HEK293 (cell line): ENCODE measurements around the gene FIS1.
"Not testable (repeated sequence)": the region's sequence is repeated elsewhere in the genome, so short reads cannot be mapped to it uniquely, and the experiment has no call there.

Source experiments
- CTCF ChIA-PET: fragments of 350-600 bp; formaldehyde crosslinking; extraction: SDS; loops from one replicate; lab custom pipeline; 2021; ENCODE audit warnings: antibody characterized with exemption; lab: Yijun Ruan, JAX
- POLR2A ChIA-PET: fragments of 300-600 bp; formaldehyde crosslinking; extraction: SDS; loops from one replicate; lab custom pipeline; 2020; ENCODE audit warnings: antibody characterized with exemption, inconsistent platforms; lab: Yijun Ruan, JAX
- H3K27ac ChIP-seq: fragments of 200-500 bp; sonication (Bioruptor generic); 2 replicates; pipeline ENCODE4 v1.5.1; 2014; ENCODE audit warnings: low read depth, low read length, control low read depth, inconsistent platforms; ENCODE audit errors: extremely low read depth
- H3K36me3 ChIP-seq, 2 experiments: fragments of 200-500 bp in 1 of 2; sonication (Bioruptor generic) in 1 of 2; 1 replicate in 1 of 2; 2 replicates in 1 of 2; pipeline ENCODE4 v1.5.1; 2014 to 2017; ENCODE audit warnings: inconsistent platforms in 2 of 2, low read length in 2 of 2; ENCODE audit not compliant: control insufficient read depth in 2 of 2, insufficient read depth in 1 of 2
- H3K4me1 ChIP-seq: fragments of 200-500 bp; sonication (Bioruptor generic); 2 replicates; pipeline ENCODE4 v1.5.1; 2014; ENCODE audit warnings: mild to moderate bottlenecking, low read length, inconsistent platforms; ENCODE audit not compliant: control insufficient read depth, insufficient read depth
- H3K4me3 ChIP-seq: 2 replicates; pipeline ENCODE4 v1.5.1; 2011; ENCODE audit warnings: low read depth, mild to moderate bottlenecking, control low read depth, low read length, moderate library complexity
- H3K9me3 ChIP-seq: fragments of 200-500 bp; sonication (Bioruptor generic); 2 replicates; pipeline ENCODE4 v1.5.1; 2014; ENCODE audit warnings: low read depth, low read length, inconsistent platforms; ENCODE audit not compliant: control insufficient read depth, insufficient read depth
- GLIS2 ChIP-seq: fragments of 450-650 bp; formaldehyde crosslinking; IDR thresholded peaks from 2 replicates; pipeline ENCODE4 v1.5.1; 2016; ENCODE audit warnings: missing biosample characterization, missing genetic modification characterization
- KLF10 ChIP-seq: fragments of 450-650 bp; IDR thresholded peaks from 2 replicates; pipeline ENCODE4 v1.5.1; 2018; ENCODE audit warnings: missing biosample characterization, mild to moderate bottlenecking, missing genetic modification characterization
- KLF8 ChIP-seq: fragments of 450-650 bp; formaldehyde crosslinking; IDR thresholded peaks from 2 replicates; pipeline ENCODE4 v1.5.1; 2016; ENCODE audit warnings: missing biosample characterization, missing genetic modification characterization
- SP2 ChIP-seq: fragments of 450-650 bp; formaldehyde crosslinking; IDR thresholded peaks from 2 replicates; pipeline ENCODE4 v1.5.1; 2016; ENCODE audit warnings: missing biosample characterization, missing genetic modification characterization
- ZBTB17 ChIP-seq: fragments of 450-650 bp; formaldehyde crosslinking; IDR thresholded peaks from 2 replicates; pipeline ENCODE4 v1.5.1; 2016; ENCODE audit warnings: missing biosample characterization, missing genetic modification characterization
- ZFHX2 ChIP-seq: fragments of 450-650 bp; formaldehyde crosslinking; conservative IDR thresholded peaks from 2 replicates; pipeline ENCODE4 v1.5.1; 2016; ENCODE audit warnings: missing biosample characterization, missing genetic modification characterization
- ZNF114 ChIP-seq: fragments of 450-650 bp; formaldehyde crosslinking; IDR thresholded peaks from 2 replicates; pipeline ENCODE4 v1.5.0; 2017; ENCODE audit warnings: missing biosample characterization, missing genetic modification characterization
- ZNF133 ChIP-seq: fragments of 450-650 bp; formaldehyde crosslinking; IDR thresholded peaks from 2 replicates; pipeline ENCODE4 v1.5.1; 2016; ENCODE audit warnings: missing biosample characterization, missing genetic modification characterization
- ZNF140 ChIP-seq: fragments of 450-650 bp; formaldehyde crosslinking; IDR thresholded peaks from 2 replicates; pipeline ENCODE4 v1.5.1; 2016; ENCODE audit warnings: missing biosample characterization, missing genetic modification characterization
- ZNF16 ChIP-seq: fragments of 450-650 bp; formaldehyde crosslinking; IDR thresholded peaks from 2 replicates; pipeline ENCODE4 v1.5.1; 2016; ENCODE audit warnings: low read depth, missing biosample characterization, missing genetic modification characterization
- ZNF221 ChIP-seq: fragments of 450-650 bp; formaldehyde crosslinking; IDR thresholded peaks from 2 replicates; pipeline ENCODE4 v1.5.1; 2017; ENCODE audit warnings: missing biosample characterization, missing genetic modification characterization, borderline replicate concordance
- ZNF391 ChIP-seq: fragments of 450-650 bp; formaldehyde crosslinking; IDR thresholded peaks from 2 replicates; pipeline ENCODE4 v1.5.1; 2016; ENCODE audit warnings: low read depth, missing biosample characterization, missing genetic modification characterization, borderline replicate concordance
- ZNF426 ChIP-seq: fragments of 450-650 bp; formaldehyde crosslinking; IDR thresholded peaks from 2 replicates; pipeline ENCODE4 v1.5.1; 2017; ENCODE audit warnings: missing biosample characterization, missing genetic modification characterization, mild to moderate bottlenecking, inconsistent platforms, moderate library complexity
- ZNF473 ChIP-seq: fragments of 450-650 bp; formaldehyde crosslinking; IDR thresholded peaks from 2 replicates; pipeline ENCODE4 v1.5.1; 2017; ENCODE audit warnings: missing biosample characterization, missing genetic modification characterization
- ZNF549 ChIP-seq: fragments of 450-650 bp; IDR thresholded peaks from 2 replicates; pipeline ENCODE4 v1.5.1; 2018; ENCODE audit warnings: missing biosample characterization, missing genetic modification characterization, mild to moderate bottlenecking, inconsistent platforms, moderate library complexity
- ZNF654 ChIP-seq: fragments of 450-650 bp; formaldehyde crosslinking; IDR thresholded peaks from 2 replicates; pipeline ENCODE4 v1.5.1; 2016; ENCODE audit warnings: low read depth, missing biosample characterization, missing genetic modification characterization
- ZNF707 ChIP-seq: fragments of 450-650 bp; formaldehyde crosslinking; IDR thresholded peaks from 2 replicates; pipeline ENCODE4 v1.5.1; 2016; ENCODE audit warnings: missing biosample characterization, missing genetic modification characterization
- ZNF768 ChIP-seq: fragments of 450-650 bp; formaldehyde crosslinking; IDR thresholded peaks from 2 replicates; pipeline ENCODE4 v1.5.1; 2018; ENCODE audit warnings: missing biosample characterization, mild to moderate bottlenecking, missing genetic modification characterization
- ZNF777 ChIP-seq: fragments of 450-650 bp; formaldehyde crosslinking; IDR thresholded peaks from 2 replicates; pipeline ENCODE4 v1.5.1; 2017; ENCODE audit warnings: missing biosample characterization, missing genetic modification characterization, borderline replicate concordance
- ZSCAN23 ChIP-seq: fragments of 450-650 bp; formaldehyde crosslinking; IDR thresholded peaks from 2 replicates; pipeline ENCODE4 v1.5.1; 2016; ENCODE audit warnings: missing biosample characterization, missing genetic modification characterization
- TF ChIP-seq, protein P1 (sequence below): fragments of 450-650 bp; formaldehyde crosslinking; IDR thresholded peaks from 2 replicates; pipeline ENCODE4 v1.5.1; 2016; ENCODE audit warnings: missing biosample characterization, missing genetic modification characterization, borderline replicate concordance
- TF ChIP-seq, protein P2 (sequence below): fragments of 450-650 bp; formaldehyde crosslinking; IDR thresholded peaks from 2 replicates; pipeline ENCODE4 v1.5.1; 2017; ENCODE audit warnings: missing biosample characterization, mild to moderate bottlenecking, missing genetic modification characterization, moderate library complexity
- TF ChIP-seq, protein P3 (sequence below): fragments of 450-650 bp; formaldehyde crosslinking; IDR thresholded peaks from 2 replicates; pipeline ENCODE4 v1.5.1; 2016; ENCODE audit warnings: missing biosample characterization, missing genetic modification characterization
- TF ChIP-seq, protein P4 (sequence below): fragments of 450-650 bp; IDR thresholded peaks from 2 replicates; pipeline ENCODE4 v1.5.1; 2018; ENCODE audit warnings: missing biosample characterization, mild to moderate bottlenecking, missing genetic modification characterization
- TF ChIP-seq, protein P5 (sequence below): fragments of 450-650 bp; formaldehyde crosslinking; optimal IDR thresholded peaks from 2 replicates; pipeline ENCODE3; 2016; ENCODE audit warnings: missing biosample characterization, mild to moderate bottlenecking, missing genetic modification characterization

Gene FIS1

DNA sequence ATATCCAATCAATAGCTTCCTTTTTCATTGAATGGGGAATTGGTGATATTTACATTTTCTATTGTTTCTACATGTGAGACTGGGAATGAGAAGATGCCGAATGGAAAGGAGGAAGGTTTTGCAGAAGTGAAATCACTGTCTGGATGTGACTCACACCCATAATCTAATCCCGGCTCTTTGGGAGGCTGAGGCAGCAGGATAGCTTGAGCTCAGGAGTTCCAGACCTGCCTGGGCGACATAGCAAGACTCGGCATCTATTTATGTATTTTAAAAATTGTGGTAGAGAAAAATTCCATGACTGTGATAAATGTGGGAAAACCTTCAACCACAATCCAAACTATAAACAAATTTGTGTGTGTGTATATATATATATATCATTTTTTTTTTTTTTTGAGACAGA, 10.9 kb upstream of the FIS1 start (continued):
- TF ChIP-seq, protein P1, sequence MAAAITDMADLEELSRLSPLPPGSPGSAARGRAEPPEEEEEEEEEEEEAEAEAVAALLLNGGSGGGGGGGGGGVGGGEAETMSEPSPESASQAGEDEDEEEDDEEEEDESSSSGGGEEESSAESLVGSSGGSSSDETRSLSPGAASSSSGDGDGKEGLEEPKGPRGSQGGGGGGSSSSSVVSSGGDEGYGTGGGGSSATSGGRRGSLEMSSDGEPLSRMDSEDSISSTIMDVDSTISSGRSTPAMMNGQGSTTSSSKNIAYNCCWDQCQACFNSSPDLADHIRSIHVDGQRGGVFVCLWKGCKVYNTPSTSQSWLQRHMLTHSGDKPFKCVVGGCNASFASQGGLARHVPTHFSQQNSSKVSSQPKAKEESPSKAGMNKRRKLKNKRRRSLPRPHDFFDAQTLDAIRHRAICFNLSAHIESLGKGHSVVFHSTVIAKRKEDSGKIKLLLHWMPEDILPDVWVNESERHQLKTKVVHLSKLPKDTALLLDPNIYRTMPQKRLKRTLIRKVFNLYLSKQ (tag by site-specific recombination): no peak
- TF ChIP-seq ZNF473 (tag by site-specific recombination): no peak
- TF ChIP-seq ZNF16 (tag by site-specific recombination): no peak
- TF ChIP-seq KLF8: no peak
- no peak for TF ChIP-seq ZNF654 (tag by site-specific recombination)
- no peak for TF ChIP-seq SP2 (tag by site-specific recombination)
- TF ChIP-seq, protein P2, sequence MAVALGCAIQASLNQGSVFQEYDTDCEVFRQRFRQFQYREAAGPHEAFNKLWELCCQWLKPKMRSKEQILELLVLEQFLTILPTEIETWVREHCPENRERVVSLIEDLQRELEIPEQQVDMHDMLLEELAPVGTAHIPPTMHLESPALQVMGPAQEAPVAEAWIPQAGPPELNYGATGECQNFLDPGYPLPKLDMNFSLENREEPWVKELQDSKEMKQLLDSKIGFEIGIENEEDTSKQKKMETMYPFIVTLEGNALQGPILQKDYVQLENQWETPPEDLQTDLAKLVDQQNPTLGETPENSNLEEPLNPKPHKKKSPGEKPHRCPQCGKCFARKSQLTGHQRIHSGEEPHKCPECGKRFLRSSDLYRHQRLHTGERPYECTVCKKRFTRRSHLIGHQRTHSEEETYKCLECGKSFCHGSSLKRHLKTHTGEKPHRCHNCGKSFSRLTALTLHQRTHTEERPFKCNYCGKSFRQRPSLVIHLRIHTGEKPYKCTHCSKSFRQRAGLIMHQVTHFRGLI (tag by site-specific recombination): no peak
- no peak for TF ChIP-seq ZFHX2 (tag by site-specific recombination)
- no peak for TF ChIP-seq ZNF133 (tag by site-specific recombination)
- TF ChIP-seq ZSCAN23 (tag by site-specific recombination): no peak
- TF ChIP-seq ZNF707 (tag by site-specific recombination): no peak
- TF ChIP-seq, protein P3, sequence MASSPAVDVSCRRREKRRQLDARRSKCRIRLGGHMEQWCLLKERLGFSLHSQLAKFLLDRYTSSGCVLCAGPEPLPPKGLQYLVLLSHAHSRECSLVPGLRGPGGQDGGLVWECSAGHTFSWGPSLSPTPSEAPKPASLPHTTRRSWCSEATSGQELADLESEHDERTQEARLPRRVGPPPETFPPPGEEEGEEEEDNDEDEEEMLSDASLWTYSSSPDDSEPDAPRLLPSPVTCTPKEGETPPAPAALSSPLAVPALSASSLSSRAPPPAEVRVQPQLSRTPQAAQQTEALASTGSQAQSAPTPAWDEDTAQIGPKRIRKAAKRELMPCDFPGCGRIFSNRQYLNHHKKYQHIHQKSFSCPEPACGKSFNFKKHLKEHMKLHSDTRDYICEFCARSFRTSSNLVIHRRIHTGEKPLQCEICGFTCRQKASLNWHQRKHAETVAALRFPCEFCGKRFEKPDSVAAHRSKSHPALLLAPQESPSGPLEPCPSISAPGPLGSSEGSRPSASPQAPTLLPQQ (tag by site-specific recombination): no peak

DNA sequence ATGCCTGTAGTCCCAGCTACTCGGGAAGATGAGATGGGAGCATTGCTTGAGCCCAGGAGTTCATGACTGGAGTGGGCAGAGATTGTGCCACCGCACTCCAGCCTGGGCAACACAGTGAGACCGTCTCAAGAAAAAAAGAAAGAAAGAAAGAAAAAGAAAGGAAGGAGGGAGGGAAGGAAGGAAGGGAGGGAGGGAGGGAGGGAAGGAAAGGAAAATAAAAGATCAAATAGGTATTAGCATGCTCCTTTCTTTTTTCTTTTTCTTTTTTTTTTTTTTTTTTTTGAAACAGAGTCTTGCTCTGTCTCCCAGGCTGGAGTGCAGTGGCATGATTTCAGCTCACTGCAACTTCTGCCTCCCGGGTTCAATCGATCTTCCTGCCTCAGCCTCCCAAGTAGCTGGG, 8.3 kb upstream of the FIS1 start:
- H3K36me3 ChIP-seq, H3K4me1 ChIP-seq, H3K9me3 ChIP-seq, H3K4me3 ChIP-seq, H3K27ac ChIP-seq, POLR2A ChIA-PET: not testable (repeated sequence)
- CTCF ChIA-PET: interaction anchor here (0.7 to 1.5 kb wide), 3 partner anchors 30 to 36 kb away, joined by 3 to 14 read pairs (median 3); no protein-coding TSS in a partner anchor

DNA sequence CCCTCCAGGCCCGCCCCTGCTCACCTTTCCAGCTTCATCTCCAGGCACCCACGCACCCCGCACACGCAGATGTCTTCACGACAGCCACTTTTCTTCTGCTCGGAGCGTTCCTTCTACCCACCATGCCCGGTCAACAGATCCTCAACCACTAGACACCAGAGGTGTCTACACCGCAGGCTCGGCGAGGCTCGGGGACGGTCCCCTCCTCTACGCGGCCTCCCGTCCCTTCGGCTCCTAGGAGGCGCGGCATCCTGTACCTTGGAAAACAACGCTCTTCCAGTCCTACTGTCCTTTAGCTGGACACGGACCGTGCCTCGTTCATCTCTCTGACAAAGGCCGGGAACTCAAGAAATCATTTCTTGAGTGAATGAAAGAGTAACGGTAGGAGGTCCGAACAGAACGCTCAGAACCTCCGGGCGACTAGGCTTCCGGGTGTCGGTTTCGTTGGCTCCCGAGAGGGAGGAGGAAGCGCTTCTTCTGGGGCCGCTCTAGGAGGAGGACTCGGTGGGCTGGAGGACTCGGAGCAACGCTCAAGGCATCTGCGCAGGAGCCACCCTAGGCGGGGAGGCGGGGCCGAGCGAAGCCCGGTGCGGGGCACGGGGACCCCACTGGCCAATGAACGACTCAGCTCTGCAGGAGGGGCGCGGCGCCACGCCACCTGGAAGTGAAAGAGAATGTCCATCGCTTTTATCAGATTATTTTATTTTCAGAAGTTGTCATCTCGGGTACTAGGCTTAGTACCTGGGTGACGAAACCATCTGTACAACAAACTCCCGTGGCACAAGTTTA, 7.2 kb upstream of the FIS1 start:
- no peaks in the 10 kb centered on the region for H3K9me3 ChIP-seq
- H3K4me1 ChIP-seq: no peaks in the 10 kb centered on the region
- peak overlapping the region; percentile 46 for H3K27ac ChIP-seq
- ChIA-PET CTCF (interaction anchor here (0.7 to 1.5 kb wide), 5 partner anchors 18 to 60 kb away, joined by 3 to 5 read pairs (median 3); no protein-coding TSS in a partner anchor), POLR2A (interaction anchor here (0.8 to 2.7 kb wide), 5 partner anchors 8 to 87 kb away, joined by 3 to 16 read pairs (median 4); partner anchors contain the start of genes IFT22, PLOD3, VGF and ZNHIT1)
- H3K36me3 ChIP-seq: peaks cover 0 to 9% of the 10 kb centered on the region in 2 experiments; a peak in 2 of 3 replicates
- peak overlapping the region; percentile 82 for H3K4me3 ChIP-seq
- TF ChIP-seq ZNF768 (tag by site-specific recombination): no peak
- TF ChIP-seq ZNF549 (tag by site-specific recombination): no peak
- TF ChIP-seq, protein P4, sequence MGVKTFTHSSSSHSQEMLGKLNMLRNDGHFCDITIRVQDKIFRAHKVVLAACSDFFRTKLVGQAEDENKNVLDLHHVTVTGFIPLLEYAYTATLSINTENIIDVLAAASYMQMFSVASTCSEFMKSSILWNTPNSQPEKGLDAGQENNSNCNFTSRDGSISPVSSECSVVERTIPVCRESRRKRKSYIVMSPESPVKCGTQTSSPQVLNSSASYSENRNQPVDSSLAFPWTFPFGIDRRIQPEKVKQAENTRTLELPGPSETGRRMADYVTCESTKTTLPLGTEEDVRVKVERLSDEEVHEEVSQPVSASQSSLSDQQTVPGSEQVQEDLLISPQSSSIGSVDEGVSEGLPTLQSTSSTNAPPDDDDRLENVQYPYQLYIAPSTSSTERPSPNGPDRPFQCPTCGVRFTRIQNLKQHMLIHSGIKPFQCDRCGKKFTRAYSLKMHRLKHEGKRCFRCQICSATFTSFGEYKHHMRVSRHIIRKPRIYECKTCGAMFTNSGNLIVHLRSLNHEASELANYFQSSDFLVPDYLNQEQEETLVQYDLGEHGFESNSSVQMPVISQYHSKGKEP (tag by site-specific recombination): no peak
- no peak for TF ChIP-seq ZNF140 (tag by site-specific recombination)
- no peak for TF ChIP-seq ZNF426
- TF ChIP-seq KLF10: peak; percentile 63
- TF ChIP-seq SP2 (tag by site-specific recombination): peak; percentile 81
- TF ChIP-seq ZNF114 (tag by site-specific recombination): no peak
- TF ChIP-seq, protein P5, sequence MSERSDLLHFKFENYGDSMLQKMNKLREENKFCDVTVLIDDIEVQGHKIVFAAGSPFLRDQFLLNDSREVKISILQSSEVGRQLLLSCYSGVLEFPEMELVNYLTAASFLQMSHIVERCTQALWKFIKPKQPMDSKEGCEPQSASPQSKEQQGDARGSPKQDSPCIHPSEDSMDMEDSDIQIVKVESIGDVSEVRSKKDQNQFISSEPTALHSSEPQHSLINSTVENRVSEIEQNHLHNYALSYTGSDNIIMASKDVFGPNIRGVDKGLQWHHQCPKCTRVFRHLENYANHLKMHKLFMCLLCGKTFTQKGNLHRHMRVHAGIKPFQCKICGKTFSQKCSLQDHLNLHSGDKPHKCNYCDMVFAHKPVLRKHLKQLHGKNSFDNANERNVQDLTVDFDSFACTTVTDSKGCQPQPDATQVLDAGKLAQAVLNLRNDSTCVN (tag by site-specific recombination): peak; percentile 28
- TF ChIP-seq ZBTB17 (tag by site-specific recombination): peak; percentile 74
- no peak for TF ChIP-seq ZNF777 (tag by site-specific recombination)
- TF ChIP-seq GLIS2 (tag by site-specific recombination): peak; percentile 82
- TF ChIP-seq ZNF221: no peak
- 0 out of 2 replicates have a peak, but pooled peaks have one; percentile 34 for TF ChIP-seq ZNF391 (tag by site-specific recombination)
- TF ChIP-seq ZNF133 (tag by site-specific recombination): no peak
